ENCODE results near the gene IGF1R. TPM values are rescaled to one million over a fixed set of nuclear protein-coding genes. Genes with fewer than 3 reads are reported as not detected.

The IGF1R gene
- total and polyA plus RNA-seq, 2 of the 13 experiments (the other 11 are each of a cell fraction or from before 2014, with no cell fraction given): 15.9 to 18.4 TPM

DNA sequence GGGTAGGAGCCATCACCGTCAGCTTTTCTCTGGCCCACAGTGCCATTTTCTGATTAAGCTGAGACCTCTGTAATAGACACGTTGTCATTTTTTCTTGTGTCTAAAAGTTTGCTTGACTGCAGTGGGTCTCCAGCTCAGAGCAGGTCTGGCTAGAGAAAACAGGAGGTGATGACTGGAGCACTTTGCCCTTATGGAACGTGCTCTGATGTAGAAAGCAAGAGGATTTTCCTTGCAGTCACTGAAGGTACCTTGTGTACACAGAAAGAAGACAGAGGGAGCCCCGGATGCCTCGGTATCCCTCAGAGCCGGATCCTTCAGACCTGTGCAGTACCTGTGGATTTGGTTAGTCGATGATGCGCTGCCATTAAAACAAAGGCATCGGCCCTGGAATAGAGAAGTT lies 76.2 kb downstream of the IGF1R start (continued):
- TF ChIP-seq ZMYM3 (CRISPR knock-in tag; IDR thresholded peaks at IDR 0.05): no peak
- TF ChIP-seq, protein P1, sequence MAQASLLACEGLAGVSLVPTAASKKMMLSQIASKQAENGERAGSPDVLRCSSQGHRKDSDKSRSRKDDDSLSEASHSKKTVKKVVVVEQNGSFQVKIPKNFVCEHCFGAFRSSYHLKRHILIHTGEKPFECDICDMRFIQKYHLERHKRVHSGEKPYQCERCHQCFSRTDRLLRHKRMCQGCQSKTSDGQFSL (CRISPR knock-in tag; IDR thresholded peaks at IDR 0.05): no peak
- TF ChIP-seq, protein P2, sequence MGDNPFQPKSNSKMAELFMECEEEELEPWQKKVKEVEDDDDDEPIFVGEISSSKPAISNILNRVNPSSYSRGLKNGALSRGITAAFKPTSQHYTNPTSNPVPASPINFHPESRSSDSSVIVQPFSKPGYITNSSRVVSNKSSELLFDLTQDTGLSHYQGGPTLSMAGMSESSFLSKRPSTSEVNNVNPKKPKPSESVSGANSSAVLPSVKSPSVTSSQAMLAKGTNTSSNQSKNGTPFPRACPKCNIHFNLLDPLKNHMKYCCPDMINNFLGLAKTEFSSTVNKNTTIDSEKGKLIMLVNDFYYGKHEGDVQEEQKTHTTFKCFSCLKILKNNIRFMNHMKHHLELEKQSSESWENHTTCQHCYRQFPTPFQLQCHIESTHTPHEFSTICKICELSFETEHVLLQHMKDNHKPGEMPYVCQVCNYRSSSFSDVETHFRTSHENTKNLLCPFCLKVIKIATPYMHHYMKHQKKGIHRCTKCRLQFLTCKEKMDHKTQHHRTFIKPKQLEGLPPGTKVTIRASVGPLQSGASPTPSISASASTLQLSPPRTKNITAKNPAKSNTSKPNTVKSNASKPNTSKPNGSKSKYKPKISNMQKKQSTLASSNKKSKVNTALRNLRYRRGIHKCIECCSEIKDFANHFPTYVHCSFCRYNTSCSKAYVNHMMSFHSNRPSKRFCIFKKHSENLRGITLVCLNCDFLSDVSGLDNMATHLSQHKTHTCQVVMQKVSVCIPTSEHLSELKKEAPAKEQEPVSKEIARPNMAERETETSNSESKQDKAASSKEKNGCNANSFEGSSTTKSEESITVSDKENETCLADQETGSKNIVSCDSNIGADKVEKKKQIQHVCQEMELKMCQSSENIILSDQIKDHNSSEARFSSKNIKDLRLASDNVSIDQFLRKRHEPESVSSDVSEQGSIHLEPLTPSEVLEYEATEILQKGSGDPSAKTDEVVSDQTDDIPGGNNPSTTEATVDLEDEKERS (CRISPR knock-in tag; IDR thresholded peaks at IDR 0.05): no peak

DNA sequence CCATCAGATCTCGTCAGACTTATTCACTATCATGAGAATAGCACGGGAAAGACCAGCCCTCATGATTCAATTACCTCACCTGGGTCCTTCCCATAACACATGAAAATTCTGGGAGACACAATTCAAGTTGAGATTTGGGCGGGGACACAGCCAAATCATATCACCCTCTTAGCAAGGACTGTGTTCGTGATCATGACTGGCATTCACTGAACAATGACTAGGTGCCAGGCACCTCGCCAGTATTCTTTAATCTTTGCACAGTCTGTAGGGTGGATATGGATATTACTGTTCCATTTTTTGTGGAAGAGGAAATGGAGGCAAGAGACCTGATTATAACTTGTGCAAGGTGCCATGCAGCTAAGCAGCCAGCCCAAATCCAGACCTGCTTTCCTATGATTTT lies 77.5 kb downstream of the IGF1R start:
- no peaks in the 10 kb centered on the region for H3K27me3 ChIP-seq (ENCODE audit: control insufficient read depth in 1 of 2, insufficient read depth in 2 of 2, low read length in 2 of 2)
- WGBS (ENCODE audit: low lambda C conversion rate): 98% methylated on average over 5 of the region's 5 CpGs
- H2AFZ ChIP-seq (ENCODE audit: low read length): no peak overlapping the region
- no peak overlapping the region for H3K4me3 ChIP-seq (replicated peaks in 1 of 3; ENCODE audit: insufficient read depth in 1 of 3, low read depth in 2 of 3, low read length in 3 of 3)
- peaks cover 98% of the 10 kb centered on the region for H3K4me1 ChIP-seq (ENCODE audit: insufficient read depth, low read length)
- POLR2A ChIA-PET: no interaction called here
- in situ Hi-C loops (cut with HindIII; ENCODE audit: extremely low pct_ligation_motif_present, low pct_unique_long_range_greater_than_20kb): no loop called here
- TF ChIP-seq ZFY (CRISPR knock-in tag; IDR thresholded peaks at IDR 0.05) (no peak), RBM22 (optimal IDR thresholded peaks at IDR 0.05; ENCODE audit: low read length) (peak; percentile 45), NFE2L2 (IDR thresholded peaks at IDR 0.05; ENCODE audit: low read length) (no peak), RFXAP (CRISPR knock-in tag; IDR thresholded peaks at IDR 0.05; ENCODE audit: borderline replicate concordance) (no peak), ZNF225 (CRISPR knock-in tag; IDR thresholded peaks at IDR 0.05) (no peak), YEATS4 (CRISPR knock-in tag; IDR thresholded peaks at IDR 0.05; ENCODE audit: borderline replicate concordance) (no peak), ZNF644 (CRISPR knock-in tag; IDR thresholded peaks at IDR 0.05; ENCODE audit: low read depth) (no peak)
- no peak overlapping the region for H3K27ac ChIP-seq (ENCODE audit: extremely low read length, insufficient read depth, low read length)
- H3K9ac ChIP-seq (ENCODE audit: insufficient read depth, low read depth, low read length): no peak overlapping the region
- DNase-seq (ENCODE audit: low spot score): no peak
- no peaks in the 10 kb centered on the region; a peak in 3 of 5 replicates for H3K36me3 ChIP-seq (replicated peaks in 1 of 2; ENCODE audit: control insufficient read depth in 1 of 2, insufficient read depth in 2 of 2, low read length in 2 of 2)
- H3K4me2 ChIP-seq (ENCODE audit: low read depth, low read length): no peak overlapping the region
- no peak for FAIRE-seq
- peaks cover 96% of the 10 kb centered on the region for H3K79me2 ChIP-seq (ENCODE audit: insufficient read depth, low read length)
- BruUV-seq (replicated peaks): no TSS peak
- no peak for ATAC-seq
- no peaks in the 10 kb centered on the region for H3K9me3 ChIP-seq (ENCODE audit: low read length)
- intact Hi-C loops (cut with micrococcal nuclease; ENCODE audit: unreplicated experiment): loop anchor here (5.0 kb wide), 1 partner anchor 74 kb away; no protein-coding TSS in a partner anchor
- CTCF ChIA-PET (ENCODE audit: low intra/inter-chr PET ratio, low total read pairs): no interaction called here
- H4K20me1 ChIP-seq (ENCODE audit: insufficient read depth, low read length): peaks cover 62% of the 10 kb centered on the region
